ENCODE results near the gene KIAA0408.

DNA sequence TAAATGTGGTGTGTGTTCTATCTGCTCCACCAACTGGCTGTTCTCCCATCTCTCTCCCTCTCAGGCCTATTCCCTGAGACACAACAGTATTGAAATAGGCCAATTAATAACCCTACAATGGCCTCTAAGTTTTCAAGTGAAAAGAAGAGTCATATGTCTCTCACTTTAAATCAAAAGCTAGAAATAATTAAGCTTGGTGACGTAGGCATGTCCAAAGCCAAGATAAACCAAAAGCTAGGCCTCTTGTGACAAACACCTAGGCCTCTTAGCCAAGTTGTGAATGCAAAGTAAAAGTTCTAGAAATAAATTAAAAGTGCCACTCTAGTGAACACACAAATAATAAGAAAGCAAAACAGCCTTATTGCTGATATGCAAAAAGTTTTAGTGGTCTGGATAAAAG lies 30.1 kb upstream of the KIAA0408 start:
- TF ChIP-seq, protein P1, sequence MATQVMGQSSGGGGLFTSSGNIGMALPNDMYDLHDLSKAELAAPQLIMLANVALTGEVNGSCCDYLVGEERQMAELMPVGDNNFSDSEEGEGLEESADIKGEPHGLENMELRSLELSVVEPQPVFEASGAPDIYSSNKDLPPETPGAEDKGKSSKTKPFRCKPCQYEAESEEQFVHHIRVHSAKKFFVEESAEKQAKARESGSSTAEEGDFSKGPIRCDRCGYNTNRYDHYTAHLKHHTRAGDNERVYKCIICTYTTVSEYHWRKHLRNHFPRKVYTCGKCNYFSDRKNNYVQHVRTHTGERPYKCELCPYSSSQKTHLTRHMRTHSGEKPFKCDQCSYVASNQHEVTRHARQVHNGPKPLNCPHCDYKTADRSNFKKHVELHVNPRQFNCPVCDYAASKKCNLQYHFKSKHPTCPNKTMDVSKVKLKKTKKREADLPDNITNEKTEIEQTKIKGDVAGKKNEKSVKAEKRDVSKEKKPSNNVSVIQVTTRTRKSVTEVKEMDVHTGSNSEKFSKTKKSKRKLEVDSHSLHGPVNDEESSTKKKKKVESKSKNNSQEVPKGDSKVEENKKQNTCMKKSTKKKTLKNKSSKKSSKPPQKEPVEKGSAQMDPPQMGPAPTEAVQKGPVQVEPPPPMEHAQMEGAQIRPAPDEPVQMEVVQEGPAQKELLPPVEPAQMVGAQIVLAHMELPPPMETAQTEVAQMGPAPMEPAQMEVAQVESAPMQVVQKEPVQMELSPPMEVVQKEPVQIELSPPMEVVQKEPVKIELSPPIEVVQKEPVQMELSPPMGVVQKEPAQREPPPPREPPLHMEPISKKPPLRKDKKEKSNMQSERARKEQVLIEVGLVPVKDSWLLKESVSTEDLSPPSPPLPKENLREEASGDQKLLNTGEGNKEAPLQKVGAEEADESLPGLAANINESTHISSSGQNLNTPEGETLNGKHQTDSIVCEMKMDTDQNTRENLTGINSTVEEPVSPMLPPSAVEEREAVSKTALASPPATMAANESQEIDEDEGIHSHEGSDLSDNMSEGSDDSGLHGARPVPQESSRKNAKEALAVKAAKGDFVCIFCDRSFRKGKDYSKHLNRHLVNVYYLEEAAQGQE (IDR thresholded peaks at IDR 0.05; ENCODE audit: borderline replicate concordance): no peak
- TF ChIP-seq, protein P2, sequence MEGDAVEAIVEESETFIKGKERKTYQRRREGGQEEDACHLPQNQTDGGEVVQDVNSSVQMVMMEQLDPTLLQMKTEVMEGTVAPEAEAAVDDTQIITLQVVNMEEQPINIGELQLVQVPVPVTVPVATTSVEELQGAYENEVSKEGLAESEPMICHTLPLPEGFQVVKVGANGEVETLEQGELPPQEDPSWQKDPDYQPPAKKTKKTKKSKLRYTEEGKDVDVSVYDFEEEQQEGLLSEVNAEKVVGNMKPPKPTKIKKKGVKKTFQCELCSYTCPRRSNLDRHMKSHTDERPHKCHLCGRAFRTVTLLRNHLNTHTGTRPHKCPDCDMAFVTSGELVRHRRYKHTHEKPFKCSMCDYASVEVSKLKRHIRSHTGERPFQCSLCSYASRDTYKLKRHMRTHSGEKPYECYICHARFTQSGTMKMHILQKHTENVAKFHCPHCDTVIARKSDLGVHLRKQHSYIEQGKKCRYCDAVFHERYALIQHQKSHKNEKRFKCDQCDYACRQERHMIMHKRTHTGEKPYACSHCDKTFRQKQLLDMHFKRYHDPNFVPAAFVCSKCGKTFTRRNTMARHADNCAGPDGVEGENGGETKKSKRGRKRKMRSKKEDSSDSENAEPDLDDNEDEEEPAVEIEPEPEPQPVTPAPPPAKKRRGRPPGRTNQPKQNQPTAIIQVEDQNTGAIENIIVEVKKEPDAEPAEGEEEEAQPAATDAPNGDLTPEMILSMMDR (IDR thresholded peaks at IDR 0.05; ENCODE audit: poor library complexity, severe bottlenecking): no peak
- TF ChIP-seq EZH2 (IDR thresholded peaks at IDR 0.05; ENCODE audit: borderline replicate concordance, insufficient read depth, low read length, poor library complexity, severe bottlenecking): no peak
- no peak for TF ChIP-seq RAD21 (conservative IDR thresholded peaks at IDR 0.05)
- TF ChIP-seq POLR2AphosphoS5 (IDR thresholded peaks at IDR 0.05): no peak
- no peak for TF ChIP-seq EP300 (conservative IDR thresholded peaks at IDR 0.05; ENCODE audit: poor library complexity, severe bottlenecking)
- TF ChIP-seq TAF1 (IDR thresholded peaks at IDR 0.05; ENCODE audit: low read depth): no peak
- no peak for TF ChIP-seq MXI1 (conservative IDR thresholded peaks at IDR 0.05; ENCODE audit: poor library complexity, severe bottlenecking)
